GM20000 (cell line): ENCODE measurements around the gene FBXL16.

Source experiments
- DNase-seq: peaks from one replicate; pipeline ENCODE4 v3.0.0; 2012; ENCODE audit warnings: low spot score
- CTCF ChIP-seq: IDR thresholded peaks from 2 replicates; pipeline ENCODE4 v1.5.1; 2012; ENCODE audit warnings: mild to moderate bottlenecking, control low read depth; ENCODE audit errors: extremely low read depth, missing control alignments

Gene FBXL16

GRCh38 chr16:740459-740763 lies 34.8 kb upstream of the FBXL16 start:
- DNase-seq = no peak

GRCh38 chr16:739560-740458 lies 34.2 kb upstream of the FBXL16 start:
- DNase-seq = no peak
- TF ChIP-seq CTCF = no peak

More at GRCh38 chr16:740459-740763, 34.8 kb upstream of the FBXL16 start:
- no peak for TF ChIP-seq CTCF

- no peak for DNase-seq
- TF ChIP-seq CTCF = no peak
Measured at GRCh38 chr16:736936-737481, 31.4 kb upstream of the FBXL16 start.

- no peak for TF ChIP-seq CTCF
- peak; percentile 75 for DNase-seq
Measured at GRCh38 chr16:735982-736453, 30.4 kb upstream of the FBXL16 start.

- no peak for DNase-seq
- TF ChIP-seq CTCF = no peak
Measured at GRCh38 chr16:734981-735881, 29.6 kb upstream of the FBXL16 start.

- DNase-seq = no peak
- TF ChIP-seq CTCF = no peak
Measured at GRCh38 chr16:734208-734980, 28.8 kb upstream of the FBXL16 start.
